Endometrial microvascular endothelial cells (primary cell): ENCODE data around the gene GCN1. TPM values are rescaled to one million over a fixed set of nuclear protein-coding genes. Genes with fewer than 3 reads are reported as not detected.

Experiments used
- in situ Hi-C: cut with HindIII; loops from 2 replicates; pipeline ENCODE4 v1.10.0; 2017; ENCODE audit warnings: low sequenced_read_pairs, low pct_unique_long_range_greater_than_20kb; ENCODE audit errors: inconsistent ontology term
- total RNA-seq: library from RNA; depleted of rRNA; stranded (reverse); fragments of >200 nt; gene quantifications from one replicate; pipeline ENCODE4 v1.2.3, GENCODE V29; 2015; ENCODE audit errors: inconsistent ontology term

The GCN1 gene
- total RNA-seq, 1 donor from 2014 or later = 76.4 TPM

DNA sequence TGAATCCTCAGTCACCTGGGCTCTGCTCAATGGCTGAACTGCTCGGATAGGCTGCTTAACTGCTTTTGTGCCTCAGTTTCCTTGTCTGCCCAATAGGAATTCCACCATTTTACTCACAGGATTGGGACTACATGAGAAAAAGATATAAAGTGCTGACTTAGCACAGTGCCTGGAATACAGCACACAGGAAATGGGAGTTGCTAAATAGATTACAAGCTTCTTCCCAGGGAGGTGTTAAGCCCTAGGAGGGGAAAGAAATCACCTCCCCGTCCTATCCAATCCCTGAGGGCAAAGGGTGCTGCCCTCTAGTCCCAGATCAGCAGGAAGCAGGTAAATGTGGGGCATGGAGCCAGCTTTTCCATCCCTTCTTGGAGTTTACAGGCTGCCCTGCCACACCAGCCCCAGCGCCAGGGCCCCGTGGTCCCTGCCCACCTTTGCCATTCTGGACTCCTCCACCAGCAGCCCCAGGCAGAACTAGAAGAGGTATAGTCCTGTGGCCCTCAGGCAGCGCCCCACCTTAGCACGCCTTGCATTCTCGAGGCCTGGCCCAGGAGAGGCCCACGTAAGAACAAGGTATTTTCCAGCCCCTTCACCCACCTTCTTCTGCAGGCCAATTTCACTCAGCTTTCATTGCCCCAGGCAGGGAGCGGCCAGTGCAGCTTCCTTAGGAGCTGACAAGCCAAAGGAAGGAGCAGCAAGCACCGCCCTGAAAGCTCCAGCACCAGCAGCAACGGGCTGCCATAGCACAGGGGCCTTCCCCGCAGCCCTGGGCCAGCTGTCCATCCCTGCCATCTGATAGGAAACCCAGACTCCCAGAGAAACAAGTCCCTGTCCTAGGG is 35.2 kb upstream of the GCN1 start:
- in situ Hi-C loops = no loop called here

DNA sequence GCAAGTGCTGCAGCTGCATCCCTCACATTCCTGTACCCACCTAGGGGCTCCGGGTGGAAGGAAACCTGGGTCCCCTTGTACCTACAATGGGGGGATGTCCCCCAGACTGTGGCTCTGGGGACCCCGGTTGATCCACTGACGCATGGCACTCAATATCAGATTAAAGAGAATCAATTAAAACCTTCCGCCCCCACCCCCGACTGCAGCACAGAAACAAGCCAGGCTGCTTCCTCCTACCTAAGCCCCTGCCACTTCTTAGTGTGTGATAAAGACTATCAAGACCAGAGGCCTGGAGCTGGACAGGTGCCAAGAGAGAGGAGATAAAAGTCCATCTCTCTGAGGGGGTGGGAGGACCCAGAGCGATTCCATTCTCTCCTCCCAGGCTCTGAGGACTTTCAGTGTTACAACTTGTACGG is 34.6 kb upstream of the GCN1 start:
- in situ Hi-C loops = no loop called here

DNA sequence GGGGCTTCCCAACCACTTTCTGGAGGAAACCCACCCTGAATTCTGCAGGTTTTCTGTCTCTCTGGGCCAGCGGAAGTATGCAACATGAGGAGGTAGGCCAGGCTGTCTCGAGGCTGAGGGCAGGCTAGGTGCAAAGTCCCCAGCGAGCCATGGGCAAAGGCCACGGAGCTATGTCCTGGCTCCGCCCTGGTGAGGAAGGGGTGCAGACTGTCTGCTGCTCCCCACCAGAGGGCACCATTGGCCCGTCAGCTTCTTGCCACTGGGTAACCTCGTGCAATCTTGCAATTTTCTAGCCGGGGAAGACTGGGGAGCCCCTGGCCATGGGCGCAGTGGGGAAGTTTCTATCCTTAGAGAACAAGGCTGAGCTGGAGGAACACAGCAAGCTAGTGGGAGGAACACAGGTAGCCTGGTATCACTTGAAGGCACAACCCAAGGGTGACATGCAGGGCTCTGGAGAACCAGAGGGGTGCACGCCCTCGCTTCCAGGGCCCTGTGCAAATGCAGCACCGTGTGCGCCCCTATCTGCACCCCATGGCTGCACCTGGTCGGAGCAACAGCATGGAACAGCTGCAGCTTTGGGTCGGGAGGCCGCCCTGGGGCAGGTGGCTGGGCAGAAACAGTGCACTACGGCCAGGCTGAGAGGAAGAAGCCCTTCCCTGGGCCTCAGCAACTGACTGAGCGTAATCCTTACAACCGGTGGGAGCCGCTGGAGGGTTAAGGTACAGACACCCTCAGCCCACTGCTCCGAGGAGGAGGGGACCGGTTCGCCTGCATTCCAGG is 34.0 kb upstream of the GCN1 start:
- in situ Hi-C loops = no loop called here

DNA sequence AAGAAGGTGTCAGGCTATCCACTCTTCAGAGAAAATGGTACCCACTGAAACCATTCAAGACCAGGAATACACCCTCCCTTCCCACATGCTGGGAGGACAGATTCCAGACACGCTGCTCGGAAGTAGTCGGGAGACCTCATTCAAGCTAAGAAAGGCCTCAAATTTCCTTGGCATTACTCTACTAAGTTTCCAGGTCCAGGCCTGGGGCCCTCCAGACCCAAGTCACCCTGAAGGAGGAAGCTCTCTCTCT is 33.5 kb upstream of the GCN1 start:
- in situ Hi-C loops = no loop called here

DNA sequence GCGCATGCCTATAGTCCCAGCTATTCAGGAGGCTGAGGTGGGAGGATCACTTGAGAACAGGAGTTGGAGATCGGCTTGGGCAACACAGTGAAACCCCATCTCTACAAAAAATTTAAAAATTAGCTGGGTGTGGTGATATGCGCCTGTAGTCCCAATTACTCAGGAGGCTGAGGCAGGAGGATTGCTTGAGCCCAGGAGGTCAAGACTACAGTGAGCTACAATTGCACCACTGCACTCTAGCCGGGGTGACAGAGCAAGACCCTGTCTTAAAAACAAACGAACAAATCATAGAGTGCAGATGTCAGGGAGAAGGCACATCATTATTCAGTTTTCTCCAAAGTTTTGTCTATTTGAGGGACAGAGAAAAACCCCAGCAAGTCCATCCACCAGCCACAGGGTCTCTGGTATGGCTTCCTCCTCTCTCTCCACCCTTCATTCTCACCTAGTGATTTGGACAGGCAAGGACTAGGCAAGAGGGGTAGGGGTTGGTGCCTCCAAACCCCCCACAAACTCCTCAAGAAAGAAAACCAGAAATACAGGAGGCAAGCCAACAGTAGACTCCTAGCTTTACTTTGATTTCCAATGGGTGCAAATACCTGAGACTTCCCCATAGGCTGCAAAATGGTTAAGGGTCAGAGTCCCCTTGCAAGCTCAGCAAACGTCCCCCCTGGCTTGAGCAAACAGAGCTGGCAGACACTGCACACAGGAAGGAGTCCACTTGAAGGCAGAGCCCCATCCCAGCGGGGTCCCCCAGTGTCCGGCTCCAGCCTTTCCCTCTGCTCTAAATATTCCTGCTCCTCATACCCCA is 32.9 kb upstream of the GCN1 start:
- in situ Hi-C loops = no loop called here

DNA sequence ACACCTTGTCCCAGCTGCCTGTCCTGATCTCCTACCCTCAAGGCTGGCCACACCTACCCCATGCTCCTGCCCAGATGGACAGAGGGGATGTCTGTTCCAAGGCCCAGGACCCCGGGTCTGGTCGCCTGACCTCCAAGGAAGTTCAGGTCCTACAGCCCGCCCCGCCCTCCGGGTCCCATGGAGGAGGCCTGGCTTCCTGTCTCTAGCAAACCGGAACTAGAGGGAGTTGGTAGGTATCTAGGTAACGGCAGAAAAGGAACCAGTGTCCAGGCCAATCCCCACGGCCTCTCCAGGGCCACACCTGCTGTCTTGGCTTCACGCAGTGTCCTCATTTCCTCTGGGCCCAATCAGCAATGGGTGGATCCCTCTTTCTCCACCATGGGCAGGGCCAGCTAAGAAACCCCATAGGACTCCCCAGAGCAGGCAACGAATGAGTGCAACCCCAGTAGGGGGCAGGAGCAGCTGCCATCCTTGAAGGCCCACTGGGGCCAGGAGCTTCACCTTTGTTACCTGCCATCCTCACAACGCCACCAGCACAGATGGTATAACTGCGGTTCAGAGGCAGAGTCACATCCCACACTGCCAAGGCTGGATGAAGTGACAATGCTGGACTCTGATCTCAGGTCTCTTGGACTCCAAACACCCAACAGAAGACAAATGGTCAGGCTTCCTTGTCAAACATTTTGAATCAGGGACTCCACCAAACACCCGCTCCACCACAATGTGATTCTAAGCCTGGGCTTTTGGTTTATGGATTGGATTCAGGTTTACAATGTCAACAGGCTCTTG is 31.5 kb upstream of the GCN1 start:
- in situ Hi-C loops = no loop called here

DNA sequence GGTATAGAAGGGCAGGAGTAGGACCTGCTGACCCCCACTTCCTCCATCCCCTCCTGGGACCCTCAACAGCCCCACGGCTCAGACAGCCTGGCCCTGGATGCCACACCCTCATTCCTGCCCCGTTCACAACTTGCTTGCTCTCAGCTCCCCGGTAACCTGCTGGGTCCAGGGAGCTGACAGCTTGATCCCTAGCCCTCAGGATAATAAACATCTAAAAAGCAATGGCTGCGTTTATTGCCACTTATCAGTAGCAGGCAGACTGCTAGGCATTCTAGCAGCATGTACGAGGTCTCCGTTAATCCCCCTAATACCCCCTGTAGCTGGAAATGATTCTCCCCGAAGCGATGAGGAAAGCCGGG is 30.7 kb upstream of the GCN1 start:
- in situ Hi-C loops = no loop called here

DNA sequence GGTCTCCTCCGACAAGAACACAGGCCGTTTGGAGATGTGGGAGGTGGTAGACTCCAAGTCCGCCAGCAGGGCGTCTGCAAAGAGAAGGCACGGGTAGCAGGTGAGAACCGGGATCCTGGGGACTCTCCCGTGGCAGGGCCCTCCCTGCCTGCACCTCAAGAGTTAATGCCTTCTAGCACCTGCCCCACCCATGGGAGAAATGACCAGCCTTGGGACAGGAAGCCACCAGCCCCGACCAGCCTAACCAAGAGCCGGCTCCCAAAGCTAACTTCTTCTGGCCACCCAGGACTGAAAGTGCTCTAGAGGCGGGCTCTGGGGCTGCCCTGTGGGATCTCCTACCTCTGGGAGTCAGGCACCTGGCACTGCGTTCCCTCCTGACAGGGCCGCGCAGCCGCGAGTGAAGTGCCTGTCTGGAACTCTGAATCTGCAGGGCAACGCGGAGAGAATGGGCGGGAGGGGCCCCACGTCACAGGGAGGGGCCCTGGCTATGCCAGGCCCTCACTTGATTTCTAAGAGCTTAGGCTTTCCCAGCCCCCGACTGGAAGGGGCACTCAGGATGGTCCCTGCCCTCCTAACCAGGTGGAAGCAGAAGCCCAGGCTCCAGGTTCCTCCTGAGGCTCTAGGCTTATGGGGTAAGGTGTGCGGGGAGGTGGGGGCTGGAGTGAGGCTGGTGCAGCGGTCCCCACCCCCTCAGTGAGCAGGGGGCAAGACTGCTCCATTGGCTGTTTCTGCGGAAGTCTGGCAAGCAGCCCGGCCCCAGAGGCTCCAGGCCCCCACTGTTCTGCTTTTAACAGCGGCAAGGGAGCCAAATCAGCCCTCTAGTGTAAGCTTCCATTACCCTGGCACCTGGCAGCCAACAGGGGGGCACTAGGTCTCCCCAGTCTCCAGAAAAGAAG is 30.0 kb upstream of the GCN1 start:
- in situ Hi-C loops = no loop called here

DNA sequence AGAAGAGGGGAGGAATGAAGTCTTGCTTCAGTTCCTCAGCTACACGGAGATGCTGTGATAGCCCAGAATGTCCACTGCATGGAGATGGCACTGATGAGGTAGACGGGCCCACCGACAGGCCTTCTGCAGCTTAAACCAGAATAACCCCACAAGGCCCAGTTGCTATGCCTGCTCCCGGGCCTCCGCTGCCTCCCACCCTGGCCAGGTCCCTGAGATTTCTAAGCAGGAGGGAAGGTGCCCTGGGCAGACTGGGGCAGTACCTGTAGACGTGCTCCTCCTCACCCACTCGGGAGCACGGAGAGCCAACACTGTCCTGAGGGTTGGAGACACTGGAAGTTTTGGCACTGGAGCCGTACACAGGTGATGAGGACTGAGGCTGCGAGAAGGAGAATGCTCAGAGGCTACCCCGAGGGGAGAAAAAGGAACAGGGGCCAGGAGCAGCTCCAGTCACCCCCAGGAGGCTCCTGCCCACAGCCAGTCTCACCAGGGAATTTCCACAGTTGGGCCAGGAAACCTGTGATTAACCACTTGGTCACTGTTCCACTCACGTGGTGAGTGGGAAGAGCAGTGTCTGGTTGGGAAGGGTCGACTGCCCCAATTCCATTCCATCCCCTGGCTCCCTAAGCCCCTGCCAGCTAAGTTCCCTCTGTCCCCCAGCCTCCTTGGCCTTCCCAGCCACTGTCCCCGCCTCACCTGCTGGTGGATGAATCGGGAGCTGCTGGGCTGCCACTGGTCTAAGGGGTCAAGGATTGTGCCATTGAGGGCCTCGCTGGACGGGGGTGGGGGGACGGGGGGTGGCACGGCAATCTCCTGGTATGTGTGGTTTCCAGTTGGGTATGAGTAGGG is 29.2 kb upstream of the GCN1 start:
- in situ Hi-C loops = no loop called here

DNA sequence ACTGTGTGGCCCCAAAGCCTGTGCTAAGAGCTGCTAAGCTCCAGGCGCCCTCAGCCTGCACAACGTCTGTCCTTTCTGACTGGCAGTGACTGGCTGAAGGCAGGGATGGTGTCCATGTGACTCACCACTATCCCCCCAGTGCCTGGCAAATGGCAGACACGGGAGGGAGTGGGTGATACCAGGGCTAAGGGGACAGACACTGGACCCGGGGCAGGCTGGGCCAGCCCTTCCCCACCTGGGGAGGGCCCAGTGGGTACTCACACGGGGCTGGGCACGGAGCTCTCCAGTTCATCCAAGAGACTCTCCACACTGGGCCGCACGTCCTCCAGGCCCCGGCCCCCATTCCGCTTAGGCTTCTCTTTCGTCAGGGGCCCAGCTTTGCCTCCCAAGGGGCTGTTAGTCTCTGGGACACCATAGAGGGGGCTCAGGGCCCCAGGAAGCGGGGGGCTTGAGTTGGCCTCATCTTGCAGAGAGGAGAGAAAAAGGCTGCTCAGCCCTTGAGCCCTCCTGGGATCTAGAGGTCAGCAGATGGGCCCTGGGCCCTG is 27.8 kb upstream of the GCN1 start:
- in situ Hi-C loops = no loop called here

DNA sequence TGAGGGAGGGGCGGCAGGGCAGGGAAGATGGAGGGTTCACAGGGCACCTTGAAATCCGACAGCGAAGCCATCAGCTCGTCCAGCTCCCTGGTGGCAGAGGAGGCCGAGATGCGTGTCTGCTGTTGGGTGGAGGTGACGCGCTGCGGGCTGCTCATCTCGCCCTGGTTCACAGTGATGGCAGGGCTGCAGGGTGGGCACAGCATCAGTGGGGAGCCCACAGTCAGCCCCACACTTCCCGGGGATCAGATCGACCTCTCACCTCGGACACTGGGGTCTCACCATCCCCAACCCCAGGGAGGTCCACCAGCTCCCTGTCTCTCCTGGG is 27.0 kb upstream of the GCN1 start:
- in situ Hi-C loops = no loop called here

DNA sequence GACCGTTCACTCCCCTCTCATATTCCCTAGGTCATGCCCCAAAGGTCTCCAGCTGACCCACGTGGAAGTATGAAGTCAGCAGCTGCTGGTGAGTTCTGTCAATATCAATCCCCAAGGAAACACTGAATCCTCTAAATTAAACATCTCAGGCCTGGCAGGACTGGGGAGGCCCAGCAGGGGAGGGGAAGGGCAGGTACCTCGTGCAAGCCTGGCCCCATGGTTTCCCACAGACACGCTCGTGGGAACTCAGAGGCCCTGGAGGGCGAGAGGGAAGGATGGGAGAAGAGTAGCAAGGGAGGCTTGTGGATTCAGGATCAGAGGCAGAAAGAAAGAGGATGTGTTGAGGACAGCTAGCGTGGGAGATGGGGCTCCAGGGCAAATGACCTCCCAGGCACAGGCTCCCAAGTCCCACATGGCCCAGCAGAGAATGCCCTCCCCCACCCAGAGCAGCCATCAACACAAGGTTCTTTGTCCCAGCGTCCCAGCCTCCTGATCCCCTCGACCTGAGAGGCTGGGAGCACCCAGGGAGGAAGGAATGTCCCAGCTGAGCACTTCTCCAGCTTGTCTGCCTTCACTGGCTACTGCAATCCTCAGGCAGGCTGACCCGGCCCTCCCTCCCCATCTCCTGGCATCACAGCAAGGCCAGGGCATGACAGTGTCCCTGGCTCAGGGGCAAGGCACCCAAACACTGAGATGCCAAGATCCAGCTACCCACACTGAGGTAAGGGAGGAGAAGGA is 26.5 kb upstream of the GCN1 start:
- in situ Hi-C loops = no loop called here

DNA sequence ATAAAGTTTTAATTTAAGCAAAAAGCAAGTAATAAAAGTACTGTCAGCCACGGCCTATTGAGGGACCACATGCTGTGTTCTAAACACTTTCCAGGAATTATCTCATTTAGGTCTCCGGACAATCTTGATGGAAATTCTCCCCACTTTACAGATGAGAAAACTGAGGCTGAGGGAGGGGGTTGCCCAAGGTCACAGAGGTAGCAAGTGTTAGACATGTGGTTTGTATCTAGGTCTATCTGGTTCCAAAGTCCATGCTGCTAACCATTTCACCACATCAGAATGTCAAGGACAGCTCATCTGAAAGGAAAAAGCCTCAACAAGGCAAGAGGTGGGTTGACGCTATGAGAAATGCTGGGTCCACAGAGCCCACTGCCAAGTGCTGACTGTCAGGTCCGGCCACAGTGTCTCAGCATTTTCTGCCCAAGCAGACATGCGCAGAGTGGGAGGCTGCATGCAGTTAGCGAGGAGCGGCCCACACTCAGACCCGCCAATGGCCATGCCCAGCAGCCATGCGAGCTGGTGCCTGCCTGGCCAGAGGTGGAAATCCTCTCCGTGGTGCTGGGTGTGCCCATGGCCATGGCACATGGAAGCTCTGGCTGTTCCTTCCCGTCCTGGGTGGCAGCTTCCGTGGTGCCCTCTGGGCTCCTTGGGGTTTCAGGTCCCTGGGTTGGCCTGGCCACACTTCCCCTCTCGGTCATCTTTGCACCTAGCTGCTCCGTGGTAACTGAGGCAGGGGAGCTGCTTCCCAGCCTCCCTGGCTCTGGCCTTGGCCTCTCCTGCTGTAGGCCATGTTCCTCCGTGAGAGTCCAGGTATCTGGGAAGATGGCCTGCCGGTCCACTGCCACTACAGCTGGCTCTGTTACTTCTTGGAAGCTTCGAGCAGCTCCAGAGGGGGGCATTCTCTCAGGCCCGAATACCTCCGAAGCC is 24.4 kb upstream of the GCN1 start:
- in situ Hi-C loops = no loop called here

DNA sequence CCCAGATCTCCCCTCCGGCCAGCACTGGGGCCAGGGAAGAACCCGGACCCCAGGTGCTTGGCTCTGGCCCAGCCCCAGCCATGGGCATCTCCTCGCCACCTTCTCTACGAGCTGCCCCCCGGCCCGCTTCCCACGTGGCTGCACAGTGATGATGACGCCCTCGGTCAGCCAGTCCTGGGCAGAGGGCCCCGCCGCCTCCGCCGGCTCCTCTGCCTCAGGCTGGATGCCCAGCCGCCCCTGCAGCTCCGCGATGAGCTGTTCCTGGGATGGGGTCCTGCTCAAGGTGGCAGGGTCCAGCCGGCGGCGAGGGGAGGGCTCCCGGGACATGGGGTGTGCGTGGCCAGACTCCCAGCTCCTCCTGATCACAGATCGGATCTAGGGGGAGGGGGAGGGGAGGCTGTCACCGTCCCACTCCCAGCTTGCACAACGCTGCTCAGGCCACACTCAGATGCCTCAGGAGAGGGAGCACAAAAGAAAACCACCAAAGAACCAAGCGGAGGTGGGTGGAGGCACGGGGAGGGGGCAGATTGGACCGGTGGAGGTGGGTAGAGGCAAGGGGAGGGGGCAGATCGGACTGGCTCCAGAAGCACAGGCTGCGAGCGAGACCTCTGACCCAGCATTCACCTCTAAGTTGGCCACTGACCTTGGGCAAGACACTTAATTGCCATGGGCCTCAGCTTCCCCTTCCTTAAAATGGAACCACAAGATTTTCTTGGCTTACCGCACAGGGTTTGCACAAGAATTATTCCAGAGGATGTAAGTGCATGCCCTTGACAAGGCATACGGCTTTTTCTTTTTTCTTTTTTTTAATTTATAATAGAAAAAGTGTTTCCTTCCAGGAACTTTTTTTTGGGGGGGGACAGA is 22.5 kb upstream of the GCN1 start:
- in situ Hi-C loops = no loop called here
